GM18508 (cell line): ENCODE results near the gene HMCES.
"Not testable (repeated sequence)": the region's sequence is repeated elsewhere in the genome, so short reads cannot be mapped to it uniquely, and the experiment has no call there.

ENCODE experiments used
- ATAC-seq: cut with Tn5 transposase; IDR thresholded peaks from one replicate; pipeline ENCODE4 v1.9.1; 2021; ENCODE audit warnings: moderate number of reproducible peaks; ENCODE audit not compliant: insufficient read depth, unreplicated experiment

HMCES gene

DNA sequence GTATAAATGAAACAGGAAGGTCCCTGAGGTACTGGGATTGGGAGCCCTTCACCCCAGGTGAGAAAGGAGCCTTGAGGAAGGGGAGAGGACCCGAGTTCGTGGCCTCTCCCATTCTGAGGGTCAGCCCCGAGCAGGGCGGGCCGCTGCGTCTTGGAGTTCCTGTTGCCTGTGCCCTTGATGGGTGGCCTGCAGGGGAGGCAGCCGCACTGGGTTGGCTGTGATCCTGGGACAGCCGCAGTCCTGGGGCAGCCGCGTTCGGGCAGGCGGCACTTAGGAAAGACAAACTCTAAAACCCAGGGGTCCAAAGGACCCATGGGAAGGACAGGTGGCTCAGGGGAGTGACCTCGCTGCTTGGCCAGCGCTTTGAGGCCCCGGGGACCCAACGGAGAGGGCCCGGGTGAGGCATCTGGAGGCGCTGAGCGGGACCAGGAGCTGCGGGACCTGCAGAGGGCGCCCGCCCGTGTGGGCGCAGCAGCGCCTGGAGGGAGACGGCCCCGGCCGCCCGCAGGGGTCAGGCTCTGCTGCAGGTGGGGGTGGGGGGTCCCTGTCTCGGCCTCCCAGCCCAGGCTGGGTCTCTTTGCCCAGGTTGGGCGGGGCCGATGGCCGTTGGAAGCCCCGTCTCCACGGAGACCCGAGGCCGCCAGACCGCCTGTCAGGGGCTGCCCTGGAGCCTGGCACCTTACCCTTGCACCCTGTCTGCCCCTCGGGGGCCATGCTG is 65.1 kb downstream of the HMCES start:
- no peak for ATAC-seq

GRCh38 chr3:129344540-129345220 is 66.0 kb downstream of the HMCES start:
- ATAC-seq: no peak

GRCh38 chr3:129345281-129345680 is 66.6 kb downstream of the HMCES start:
- no peak for ATAC-seq

DNA sequence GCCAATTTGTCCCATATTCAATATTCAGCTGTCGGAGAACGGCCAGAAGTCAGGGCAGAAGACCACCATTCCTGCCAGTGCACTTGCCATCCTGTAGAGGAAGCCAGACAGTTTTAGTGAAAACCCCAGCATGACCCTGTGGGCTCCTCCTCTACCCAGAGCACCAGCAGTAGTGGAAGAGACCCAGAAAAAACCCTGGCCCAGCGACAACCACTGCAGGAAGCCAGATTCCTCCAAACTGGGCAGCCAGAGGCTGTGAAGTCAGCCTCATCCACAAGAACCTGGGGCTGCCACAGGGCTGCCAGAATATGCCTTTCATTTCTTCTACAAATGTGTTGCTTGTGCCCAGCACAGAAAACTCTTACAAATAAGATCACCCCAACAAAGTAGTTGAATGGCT is 67.3 kb downstream of the HMCES start:
- no peak for ATAC-seq

- no peak for ATAC-seq
Observed at GRCh38 chr3:129346695-129347457, 68.2 kb downstream of the HMCES start.

- ATAC-seq: no peak
Observed at GRCh38 chr3:129347458-129347845, 68.8 kb downstream of the HMCES start.

DNA sequence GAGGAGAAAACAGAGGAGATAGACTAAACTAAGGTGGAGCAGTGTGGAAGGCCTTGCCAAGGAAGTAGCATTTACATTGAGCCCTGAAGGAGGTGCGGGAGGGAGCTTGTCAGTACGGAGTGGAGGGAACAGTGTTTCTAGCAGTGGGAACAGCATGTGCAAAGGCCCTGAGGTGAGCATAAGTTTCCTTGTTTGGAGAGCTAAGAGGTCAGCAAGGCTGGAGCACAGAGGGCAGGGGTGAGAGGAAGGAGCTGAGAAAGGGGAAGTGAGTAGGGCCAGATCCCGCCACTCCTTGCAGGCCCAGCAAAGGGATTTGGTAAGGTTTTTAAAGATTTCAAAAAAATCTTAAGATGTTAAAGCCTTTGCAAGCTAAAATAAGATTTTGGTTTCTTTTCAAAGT is 70.1 kb downstream of the HMCES start:
- ATAC-seq: no peak

GRCh38 chr3:129349169-129349568 is 70.5 kb downstream of the HMCES start:
- ATAC-seq: not testable (repeated sequence)

DNA sequence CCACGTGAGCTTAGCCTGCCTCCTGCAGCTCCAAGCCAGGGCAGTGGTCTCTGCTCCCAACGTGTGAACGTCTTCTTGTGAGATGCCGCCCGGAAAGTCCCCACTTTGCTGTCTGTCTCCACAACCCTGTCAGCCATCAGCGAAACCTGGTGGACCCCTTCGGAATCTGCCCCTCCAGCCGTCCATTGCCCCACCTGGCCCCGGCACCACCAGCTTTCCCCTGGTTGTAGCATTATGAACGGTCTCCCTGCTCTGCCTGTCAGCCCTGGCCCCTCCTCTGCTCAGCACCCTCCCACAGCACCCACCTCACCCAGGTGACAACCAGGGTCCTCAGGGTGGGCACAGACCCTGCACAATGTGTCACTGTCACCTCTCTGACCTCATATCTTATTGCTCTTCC is 71.1 kb downstream of the HMCES start:
- no peak for ATAC-seq

DNA sequence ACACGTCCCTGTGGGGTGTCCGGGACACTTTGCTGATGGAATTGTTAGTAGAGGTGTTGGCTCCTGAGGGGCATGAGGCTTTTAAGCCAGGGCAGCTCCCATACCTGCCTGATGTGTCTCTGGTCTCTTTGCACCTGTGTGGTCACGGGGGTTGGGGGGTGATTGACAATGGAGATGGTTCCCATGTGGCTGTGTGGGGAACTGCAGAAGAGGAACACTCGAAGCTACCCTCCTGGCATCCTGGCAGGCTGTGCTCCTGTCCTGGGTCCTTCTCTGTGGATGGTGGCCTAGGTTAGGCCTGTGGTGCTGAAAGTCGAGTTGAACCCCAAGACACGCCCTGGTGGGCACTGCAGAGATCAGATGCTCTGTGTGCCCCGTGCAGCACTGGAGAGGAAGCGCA is 73.4 kb downstream of the HMCES start:
- no peak for ATAC-seq

DNA sequence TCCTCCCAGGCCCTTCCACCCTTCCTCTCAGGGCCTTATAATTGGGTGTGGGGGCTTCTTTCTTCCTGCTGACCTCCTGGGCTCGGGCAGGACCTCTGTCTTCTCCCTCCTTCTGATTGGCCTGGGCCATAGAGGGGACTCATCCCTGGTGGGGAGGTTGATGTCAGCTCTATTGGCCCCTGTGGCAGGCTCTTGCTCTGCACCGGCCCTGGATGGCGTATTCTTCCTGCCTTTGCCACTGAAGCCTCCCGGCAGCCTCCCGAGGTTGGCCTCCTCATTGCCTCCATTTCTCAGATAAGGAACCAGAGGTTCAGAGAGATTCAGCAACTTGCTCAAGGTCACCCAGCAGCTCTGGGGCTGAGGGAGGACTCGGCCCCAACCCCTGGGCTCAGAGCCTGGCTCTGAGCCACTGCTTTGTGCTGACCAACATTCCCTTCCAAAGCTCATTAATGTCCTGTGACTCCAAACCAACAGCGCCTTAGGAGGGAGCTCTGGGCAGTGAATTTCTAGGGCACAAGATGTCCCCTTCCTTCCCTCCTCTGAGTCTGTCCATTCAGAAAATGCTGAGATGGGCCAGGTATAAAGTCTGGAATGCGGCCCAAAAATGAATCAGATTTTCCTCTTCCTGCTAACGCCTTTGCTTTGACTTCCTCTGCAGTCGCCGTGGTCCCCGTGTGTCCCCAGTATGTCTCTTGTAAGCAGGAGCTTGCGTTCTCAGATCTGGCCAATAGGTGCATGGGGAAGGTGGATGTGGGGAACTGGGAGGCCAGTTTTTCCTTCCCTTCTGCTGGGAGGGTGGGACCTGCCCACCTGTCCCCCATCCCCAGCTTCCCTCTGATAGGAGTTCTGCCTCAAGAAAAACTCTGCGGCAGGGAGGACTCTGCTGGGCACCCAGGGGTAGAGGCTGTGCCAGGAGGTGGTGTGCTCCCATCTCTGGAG is 74.2 kb downstream of the HMCES start:
- ATAC-seq: no peak

GRCh38 chr3:129353589-129353941 is 74.9 kb downstream of the HMCES start:
- no peak for ATAC-seq
